HepG2 (cell line): ENCODE measurements around the gene MPST. TPM values are rescaled to one million over a fixed set of nuclear protein-coding genes. Genes with fewer than 3 reads are reported as not detected.

Source experiments
- ATAC-seq: fragments of 200-7000 bp; cut with Tn5 transposase; 3 replicates; pipeline ENCODE4 v1.9.1; 2020; ENCODE audit warnings: mild to moderate bottlenecking, moderate library complexity
- BruUV-seq: library from RNA; stranded (reverse); fragments of 400-500 nt; replicated peaks from 2 replicates; lab custom pipeline; 2021; lab: Mats Ljungman, UMichigan
- CTCF ChIA-PET: fragments of 300-600 bp; formaldehyde crosslinking; extraction: SDS; loops from one replicate; lab custom pipeline; 2021; ENCODE audit warnings: low total read pairs, inconsistent platforms, low intra/inter-chr PET ratio; lab: Yijun Ruan, JAX
- POLR2A ChIA-PET: fragments of 350-600 bp; sonication (Branson Sonifier 250); formaldehyde crosslinking; loops from one replicate; lab custom pipeline; 2020; ENCODE audit warnings: antibody characterized with exemption, inconsistent platforms; lab: Yijun Ruan, JAX
- DNase-seq: peaks from one replicate; pipeline ENCODE4 v3.0.0-alpha.2; 2015; ENCODE audit warnings: low spot score
- FAIRE-seq: peaks from 3 replicates; lab custom pipeline; 2011; peaks lifted over from hg19 to GRCh38; lab: Jason Lieb, UNC
- H2AFZ ChIP-seq: one replicate; pipeline ENCODE4 v1.6.1; 2011; ENCODE audit warnings: low read length, inconsistent platforms
- H3K27ac ChIP-seq: fragments of 300-600 bp; 3 replicates; pipeline ENCODE4 v1.8.0; 2011; ENCODE audit warnings: mixed run types, mild to moderate bottlenecking, mixed read lengths, low read length, inconsistent platforms; ENCODE audit not compliant: insufficient read depth; ENCODE audit errors: extremely low read length
- H3K27me3 ChIP-seq, 2 experiments: fragments of 200-600 bp in 1 of 2; 2 replicates in 1 of 2; 3 replicates in 1 of 2; pipeline versions ENCODE4 v1.6.0 to v1.8.0; 2011; ENCODE audit warnings: low read length in 2 of 2, mild to moderate bottlenecking in 2 of 2, moderate library complexity in 2 of 2, inconsistent platforms in 1 of 2; ENCODE audit not compliant: insufficient read depth in 2 of 2, control insufficient read depth in 1 of 2
- H3K36me3 ChIP-seq, 2 experiments: fragments of 200-600 bp in 1 of 2; replicated peaks in 1 of 2; 2 replicates in 1 of 2; 3 replicates in 1 of 2; pipeline versions ENCODE4 v1.5.1 to v1.8.0; 2011; ENCODE audit warnings: low read length in 2 of 2, inconsistent platforms in 1 of 2; ENCODE audit not compliant: insufficient read depth in 2 of 2, control insufficient read depth in 1 of 2
- H3K4me1 ChIP-seq: 2 replicates; pipeline ENCODE4 v1.5.1; 2012; ENCODE audit warnings: low read length, inconsistent platforms; ENCODE audit not compliant: insufficient read depth
- H3K4me2 ChIP-seq: 2 replicates; pipeline ENCODE4 v1.6.0; 2011; ENCODE audit warnings: low read depth, low read length, inconsistent platforms
- H3K4me3 ChIP-seq, 3 experiments: fragments of 200-600 bp in 1 of 3; sonication (generic), shearing (Covaris generic) in 1 of 3; replicated peaks in 1 of 3; 2 replicates each; pipeline ENCODE4 v1.5.1; 2011 to 2016; ENCODE audit warnings: low read length in 3 of 3, inconsistent platforms in 2 of 3, low read depth in 2 of 3, mild to moderate bottlenecking in 2 of 3, control low read depth in 1 of 3, mixed read lengths in 1 of 3; ENCODE audit not compliant: insufficient read depth in 1 of 3
- H3K79me2 ChIP-seq: one replicate; pipeline ENCODE4 v1.6.1; 2011; ENCODE audit warnings: low read length, inconsistent platforms; ENCODE audit not compliant: insufficient read depth
- H3K9ac ChIP-seq: 2 replicates; pipeline ENCODE4 v1.6.0; 2011; ENCODE audit warnings: mild to moderate bottlenecking, low read depth, low read length, inconsistent platforms; ENCODE audit not compliant: insufficient read depth
- H3K9me3 ChIP-seq: 2 replicates; pipeline ENCODE4 v1.5.1; 2012; ENCODE audit warnings: mild to moderate bottlenecking, low read length
- H4K20me1 ChIP-seq: 2 replicates; pipeline ENCODE4 v1.6.0; 2011; ENCODE audit warnings: inconsistent platforms, mild to moderate bottlenecking, low read length, moderate library complexity; ENCODE audit not compliant: insufficient read depth
- ARHGAP35 ChIP-seq: sonication (generic); formaldehyde crosslinking; IDR thresholded peaks from 2 replicates; pipeline ENCODE4 v1.9.0; 2022; ENCODE audit warnings: mild to moderate bottlenecking, inconsistent platforms, moderate library complexity, missing genetic modification reagents, borderline replicate concordance
- RFX3 ChIP-seq: IDR thresholded peaks from 2 replicates; pipeline ENCODE4 v1.6.1; 2016; ENCODE audit warnings: missing biosample characterization, missing genetic modification reagents
- ZNF543 ChIP-seq: sonication (generic); formaldehyde crosslinking; IDR thresholded peaks from 2 replicates; pipeline ENCODE4 v1.4.0; 2020; ENCODE audit warnings: mild to moderate bottlenecking, missing genetic modification reagents
- ZNF564 ChIP-seq: sonication (generic); formaldehyde crosslinking; IDR thresholded peaks from 2 replicates; pipeline ENCODE4 v1.8.1; 2023; ENCODE audit warnings: mild to moderate bottlenecking, missing genetic modification reagents
- WGBS: methylation state at CpG from one replicate; pipeline ENCODE4 v1.1.6; 2017; ENCODE audit warnings: low lambda C conversion rate; 5-methylcytosine and 5-hydroxymethylcytosine counted together
- in situ Hi-C: cut with HindIII; loops from 2 replicates; pipeline ENCODE4 v1.10.0; 2017; ENCODE audit warnings: low pct_unique_long_range_greater_than_20kb; ENCODE audit not compliant: extremely low pct_ligation_motif_present
- intact Hi-C: fragments of 100-400 bp; cut with micrococcal nuclease; formaldehyde crosslinking; loops from one replicate; pipeline ENCODE4 v1.10.0; 2022; ENCODE audit not compliant: unreplicated experiment
- polyA plus RNA-seq, 8 experiments: library from polyadenylated mRNA; depleted of rRNA in 3 of 8; stranded (reverse) in 7 of 8; unstranded in 1 of 8; fragments of >200 nt; fragmentation: Illumina TruSeq in 4 of 8; extraction: Trizol in 4 of 8; gene quantifications; 2 replicates each; pipeline versions ENCODE4 v1.2.1 to v1.2.3, GENCODE V29; 2011 to 2016; ENCODE audit warnings: low read depth in 4 of 8, missing spikeins in 1 of 8, mixed read lengths in 1 of 8; ENCODE audit not compliant: insufficient read depth in 1 of 8
- total RNA-seq, 5 experiments: library from RNA; depleted of rRNA; stranded (reverse); fragments of >200 nt; fragmentation: Illumina TruSeq; extraction: Trizol; gene quantifications; 2 replicates each; pipeline ENCODE4 v1.2.3, GENCODE V29; 2016; ENCODE audit warnings: low read depth in 1 of 5
- TF ChIP-seq, protein P1 (sequence below): sonication (generic); formaldehyde crosslinking; conservative IDR thresholded peaks from 2 replicates; pipeline ENCODE4 v1.4.0; 2020; ENCODE audit warnings: mild to moderate bottlenecking, missing genetic modification reagents, moderate library complexity
- TF ChIP-seq, protein P2 (sequence below): sonication (generic); formaldehyde crosslinking; IDR thresholded peaks from 2 replicates; pipeline ENCODE4 v1.4.0; 2020; ENCODE audit warnings: mild to moderate bottlenecking, missing genetic modification reagents, borderline replicate concordance

MPST gene
- total and polyA plus RNA-seq, 2 of the 13 experiments (the other 11 are each of a cell fraction or from before 2014, with no cell fraction given) = 133 to 141 TPM

DNA sequence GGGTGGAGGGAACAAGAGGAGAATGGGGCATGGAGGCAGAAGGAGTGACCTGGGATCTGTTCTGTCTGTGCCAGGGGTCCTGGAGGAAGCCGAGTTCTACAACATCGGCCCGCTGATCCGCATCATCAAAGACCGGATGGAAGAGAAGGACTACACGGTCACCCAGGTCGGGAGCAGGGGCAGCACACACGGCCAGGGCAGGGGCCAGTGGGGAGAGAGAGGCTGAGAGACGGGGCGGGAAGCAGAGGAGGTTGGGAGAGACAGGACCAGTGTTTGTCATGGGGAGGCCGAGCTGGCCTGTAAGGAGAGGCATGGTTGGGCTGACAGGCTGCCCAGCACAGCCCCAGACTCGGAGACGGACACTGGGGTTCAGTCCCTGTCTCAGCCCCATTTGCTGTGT is 36.7 kb downstream of the MPST start (continued):
- TF ChIP-seq, protein P1, sequence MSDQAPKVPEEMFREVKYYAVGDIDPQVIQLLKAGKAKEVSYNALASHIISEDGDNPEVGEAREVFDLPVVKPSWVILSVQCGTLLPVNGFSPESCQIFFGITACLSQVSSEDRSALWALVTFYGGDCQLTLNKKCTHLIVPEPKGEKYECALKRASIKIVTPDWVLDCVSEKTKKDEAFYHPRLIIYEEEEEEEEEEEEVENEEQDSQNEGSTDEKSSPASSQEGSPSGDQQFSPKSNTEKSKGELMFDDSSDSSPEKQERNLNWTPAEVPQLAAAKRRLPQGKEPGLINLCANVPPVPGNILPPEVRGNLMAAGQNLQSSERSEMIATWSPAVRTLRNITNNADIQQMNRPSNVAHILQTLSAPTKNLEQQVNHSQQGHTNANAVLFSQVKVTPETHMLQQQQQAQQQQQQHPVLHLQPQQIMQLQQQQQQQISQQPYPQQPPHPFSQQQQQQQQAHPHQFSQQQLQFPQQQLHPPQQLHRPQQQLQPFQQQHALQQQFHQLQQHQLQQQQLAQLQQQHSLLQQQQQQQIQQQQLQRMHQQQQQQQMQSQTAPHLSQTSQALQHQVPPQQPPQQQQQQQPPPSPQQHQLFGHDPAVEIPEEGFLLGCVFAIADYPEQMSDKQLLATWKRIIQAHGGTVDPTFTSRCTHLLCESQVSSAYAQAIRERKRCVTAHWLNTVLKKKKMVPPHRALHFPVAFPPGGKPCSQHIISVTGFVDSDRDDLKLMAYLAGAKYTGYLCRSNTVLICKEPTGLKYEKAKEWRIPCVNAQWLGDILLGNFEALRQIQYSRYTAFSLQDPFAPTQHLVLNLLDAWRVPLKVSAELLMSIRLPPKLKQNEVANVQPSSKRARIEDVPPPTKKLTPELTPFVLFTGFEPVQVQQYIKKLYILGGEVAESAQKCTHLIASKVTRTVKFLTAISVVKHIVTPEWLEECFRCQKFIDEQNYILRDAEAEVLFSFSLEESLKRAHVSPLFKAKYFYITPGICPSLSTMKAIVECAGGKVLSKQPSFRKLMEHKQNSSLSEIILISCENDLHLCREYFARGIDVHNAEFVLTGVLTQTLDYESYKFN = no peak
- no peak for TF ChIP-seq ARHGAP35 (CRISPR knock-in tag)
- TF ChIP-seq ZNF543 (CRISPR knock-in tag) = no peak
- TF ChIP-seq ZNF564 = no peak
- no peak for TF ChIP-seq RFX3

DNA sequence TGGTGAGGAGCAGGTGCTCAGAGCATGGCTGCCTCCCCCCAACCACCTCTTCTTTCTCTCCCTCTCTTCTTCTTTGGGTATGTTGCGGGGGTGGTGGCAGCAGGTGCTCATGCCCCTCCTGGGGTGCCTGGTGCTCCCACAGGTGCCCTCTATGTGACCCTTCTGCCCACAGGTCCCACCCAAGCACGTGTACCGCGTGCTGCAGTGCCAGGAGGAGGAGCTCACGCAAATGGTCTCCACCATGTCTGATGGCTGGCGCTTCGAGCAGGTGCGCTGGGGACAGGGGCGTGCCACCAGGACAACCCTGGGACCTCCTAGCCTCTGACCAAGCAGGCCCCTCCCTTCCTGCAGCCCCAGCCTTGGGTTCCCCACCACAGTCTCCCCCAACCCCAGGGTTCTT is 37.7 kb downstream of the MPST start:
- no peak overlapping the region for H3K27ac ChIP-seq
- TF ChIP-seq, protein P2, sequence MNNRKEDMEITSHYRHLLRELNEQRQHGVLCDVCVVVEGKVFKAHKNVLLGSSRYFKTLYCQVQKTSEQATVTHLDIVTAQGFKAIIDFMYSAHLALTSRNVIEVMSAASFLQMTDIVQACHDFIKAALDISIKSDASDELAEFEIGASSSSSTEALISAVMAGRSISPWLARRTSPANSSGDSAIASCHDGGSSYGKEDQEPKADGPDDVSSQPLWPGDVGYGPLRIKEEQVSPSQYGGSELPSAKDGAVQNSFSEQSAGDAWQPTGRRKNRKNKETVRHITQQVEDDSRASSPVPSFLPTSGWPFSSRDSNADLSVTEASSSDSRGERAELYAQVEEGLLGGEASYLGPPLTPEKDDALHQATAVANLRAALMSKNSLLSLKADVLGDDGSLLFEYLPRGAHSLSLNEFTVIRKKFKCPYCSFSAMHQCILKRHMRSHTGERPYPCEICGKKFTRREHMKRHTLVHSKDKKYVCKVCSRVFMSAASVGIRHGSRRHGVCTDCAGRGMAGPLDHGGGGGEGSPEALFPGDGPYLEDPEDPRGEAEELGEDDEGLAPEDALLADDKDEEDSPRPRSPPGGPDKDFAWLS = no peak
- TF ChIP-seq, all 625 proteins: peak for 0
- in situ Hi-C loops (no loop called here), intact Hi-C loops (no loop called here)
- H3K4me2 ChIP-seq = no peak overlapping the region
- BruUV-seq = no TSS peak
- no peaks in the 10 kb centered on the region for H4K20me1 ChIP-seq
- FAIRE-seq (no peak), DNase-seq (no peak), ATAC-seq (no peak)
- H2AFZ ChIP-seq = no peak overlapping the region
- no peak overlapping the region for H3K9ac ChIP-seq
- H3K4me1 ChIP-seq = peaks cover 54% of the 10 kb centered on the region
- H3K79me2 ChIP-seq = no peaks in the 10 kb centered on the region
- no peaks in the 10 kb centered on the region for H3K27me3 ChIP-seq
- H3K4me3 ChIP-seq = no peak overlapping the region
- CTCF ChIA-PET = no interaction called here
- H3K36me3 ChIP-seq = no peaks in the 10 kb centered on the region; a peak in 1 of 5 replicates
- no peaks in the 10 kb centered on the region for H3K9me3 ChIP-seq
- POLR2A ChIA-PET = no interaction called here
- WGBS = 79% methylated on average over 6 of the region's 9 CpGs
